GM18499 (cell line): Measurements from ENCODE around the gene CNTNAP2.
"Not testable (repeated sequence)": the region's sequence is repeated elsewhere in the genome, so short reads cannot be mapped to it uniquely, and the experiment has no call there.

Source experiments
- ATAC-seq: cut with Tn5 transposase; IDR thresholded peaks from one replicate; pipeline ENCODE4 v1.9.1; 2021; ENCODE audit warnings: moderate number of reproducible peaks; ENCODE audit not compliant: insufficient read depth, unreplicated experiment

The CNTNAP2 gene

GRCh38 chr7:147569116-147569913 lies 1452.7 kb downstream of the CNTNAP2 start:
- ATAC-seq, result no peak

- ATAC-seq, result no peak
Observed at GRCh38 chr7:147570390-147570789, 1453.8 kb downstream of the CNTNAP2 start.

DNA sequence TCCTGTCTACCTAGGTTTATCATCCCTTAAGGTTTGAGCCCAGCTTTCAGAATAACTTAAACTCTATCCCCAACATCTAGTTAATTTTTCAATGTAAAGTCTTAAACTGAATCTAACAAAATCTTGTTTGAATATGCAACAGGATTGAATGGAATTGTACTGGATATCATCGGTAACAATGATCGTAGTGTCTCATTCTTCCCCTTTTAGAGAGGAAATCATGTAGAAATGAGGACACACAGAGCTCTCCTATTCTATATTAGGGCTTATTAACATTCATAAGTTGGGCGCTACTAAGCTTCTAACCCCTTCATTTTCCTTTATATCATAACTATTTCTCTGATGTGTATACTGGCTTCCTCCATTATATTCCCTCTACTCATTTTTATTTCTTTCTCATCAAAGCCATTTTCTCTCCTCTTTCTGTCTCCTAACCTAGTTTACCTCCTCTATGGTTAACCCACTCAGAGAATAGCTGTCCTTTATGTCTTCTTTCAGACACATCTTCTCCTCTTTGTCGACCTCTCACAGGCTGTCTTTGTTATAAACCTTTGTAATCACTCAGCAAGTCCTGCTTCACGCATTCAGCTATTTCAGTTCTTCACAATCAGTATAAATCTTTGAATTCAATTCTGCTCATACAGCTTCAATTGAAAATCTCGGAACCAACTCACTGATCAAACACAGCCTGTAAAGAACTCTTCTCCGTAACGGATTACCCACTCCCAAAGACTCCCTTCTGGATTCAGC lies 1455.0 kb downstream of the CNTNAP2 start:
- ATAC-seq, result no peak

GRCh38 chr7:147578196-147578595 lies 1461.6 kb downstream of the CNTNAP2 start:
- ATAC-seq, result no peak

DNA sequence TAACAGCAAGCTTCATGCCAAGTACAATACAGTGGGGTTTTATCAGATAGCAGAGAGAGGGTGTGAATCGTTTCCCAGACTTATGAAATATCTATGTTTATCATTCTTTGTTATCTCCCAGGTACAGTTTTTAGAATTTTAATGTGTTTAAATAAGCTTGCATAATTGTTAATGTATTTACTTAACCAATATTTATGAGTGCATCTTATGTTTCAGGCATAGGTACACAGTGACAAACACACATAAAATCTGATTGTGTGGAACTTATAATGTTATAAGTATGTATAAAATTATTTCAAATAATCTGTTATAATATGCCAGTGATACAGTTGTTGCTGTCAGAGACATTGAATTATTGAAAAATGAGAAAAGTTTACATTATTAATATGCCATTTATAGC lies 1462.5 kb downstream of the CNTNAP2 start:
- ATAC-seq, result no peak

DNA sequence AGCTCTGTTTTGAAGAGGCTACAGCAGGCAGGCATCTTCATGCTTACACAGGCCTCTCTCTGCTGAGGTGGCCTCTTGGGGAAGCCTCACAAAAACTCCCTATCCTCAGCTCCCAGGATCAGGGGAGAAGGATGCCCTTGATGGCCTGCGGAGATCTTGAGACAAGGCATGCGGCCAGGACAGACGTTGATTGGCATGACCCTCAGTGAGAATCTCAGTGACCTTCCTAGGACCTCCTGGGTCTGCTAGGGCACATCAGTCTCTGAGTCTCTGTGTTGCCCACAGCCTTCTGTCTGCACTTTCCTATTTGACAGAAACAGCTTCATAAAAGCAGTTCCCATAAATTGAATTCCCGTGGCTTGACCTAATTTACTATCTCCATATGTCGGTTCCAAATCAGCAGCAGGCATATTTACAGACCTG lies 1468.2 kb downstream of the CNTNAP2 start:
- no peak for ATAC-seq

DNA sequence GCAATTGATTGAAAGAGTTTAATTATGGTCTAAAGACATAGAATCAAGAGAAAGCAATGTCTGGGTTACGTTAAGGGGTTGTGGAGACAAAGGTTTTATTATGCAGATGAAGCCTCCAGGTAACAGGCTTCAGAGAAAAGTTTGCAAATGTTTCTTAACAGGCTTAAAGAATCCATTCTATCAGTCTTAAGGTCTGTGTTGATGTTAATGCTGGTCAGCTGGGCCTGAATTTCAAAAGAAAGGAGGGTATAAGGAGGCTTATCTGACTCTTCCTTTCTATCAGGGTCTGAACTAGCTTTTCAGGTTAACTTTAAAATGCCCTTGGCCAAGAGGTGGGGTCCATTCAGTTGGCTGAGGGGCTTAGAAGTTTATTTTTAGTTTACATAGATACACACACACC lies 1469.5 kb downstream of the CNTNAP2 start:
- no peak for ATAC-seq

DNA sequence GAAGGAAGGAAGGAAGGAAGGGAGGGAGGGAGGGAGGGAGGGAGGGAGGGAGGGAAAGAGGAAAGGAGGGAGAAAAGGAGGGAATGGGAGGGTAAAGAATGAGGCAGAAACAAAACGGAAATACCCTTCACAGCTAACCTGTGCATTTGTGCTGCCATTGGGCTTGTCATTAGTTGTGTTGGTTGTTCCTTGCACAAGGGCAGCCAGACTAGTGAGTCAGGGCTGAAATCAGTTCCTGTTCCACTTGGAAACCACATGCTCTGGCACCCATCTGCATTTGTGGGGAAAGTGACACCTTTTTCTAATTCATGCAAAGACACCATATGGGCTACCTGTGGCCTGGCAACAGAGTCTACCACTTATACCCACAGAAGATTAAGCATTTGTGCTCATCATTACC lies 1469.9 kb downstream of the CNTNAP2 start:
- no peak for ATAC-seq

GRCh38 chr7:147593271-147594057 lies 1476.9 kb downstream of the CNTNAP2 start:
- no peak for ATAC-seq

DNA sequence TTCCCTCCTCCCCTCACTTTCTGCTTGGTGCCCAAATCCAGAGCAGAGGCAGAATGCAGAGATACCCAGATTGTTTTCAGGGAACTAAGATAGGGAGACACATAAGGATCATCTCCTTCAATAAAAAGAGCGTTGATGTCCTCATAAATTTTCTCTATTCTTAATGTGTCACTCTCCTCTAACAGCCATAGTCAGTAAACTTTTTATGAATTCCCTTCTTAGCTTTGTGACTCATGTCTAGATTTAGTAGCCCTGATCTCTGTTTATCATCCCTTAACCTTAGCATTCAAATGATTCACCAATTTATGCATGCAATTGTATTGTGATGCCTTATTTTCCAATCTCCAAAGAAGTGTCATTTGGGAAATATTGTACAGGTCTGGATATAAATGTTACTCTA lies 1478.4 kb downstream of the CNTNAP2 start:
- no peak for ATAC-seq

- not testable (repeated sequence) for ATAC-seq
Observed at GRCh38 chr7:147598687-147599086, 1482.1 kb downstream of the CNTNAP2 start.

- ATAC-seq, result no peak
Observed at GRCh38 chr7:147605323-147605722, 1488.7 kb downstream of the CNTNAP2 start.

GRCh38 chr7:147607157-147607800 lies 1490.7 kb downstream of the CNTNAP2 start:
- ATAC-seq, result no peak

GRCh38 chr7:147611431-147611830 lies 1494.8 kb downstream of the CNTNAP2 start:
- no peak for ATAC-seq

DNA sequence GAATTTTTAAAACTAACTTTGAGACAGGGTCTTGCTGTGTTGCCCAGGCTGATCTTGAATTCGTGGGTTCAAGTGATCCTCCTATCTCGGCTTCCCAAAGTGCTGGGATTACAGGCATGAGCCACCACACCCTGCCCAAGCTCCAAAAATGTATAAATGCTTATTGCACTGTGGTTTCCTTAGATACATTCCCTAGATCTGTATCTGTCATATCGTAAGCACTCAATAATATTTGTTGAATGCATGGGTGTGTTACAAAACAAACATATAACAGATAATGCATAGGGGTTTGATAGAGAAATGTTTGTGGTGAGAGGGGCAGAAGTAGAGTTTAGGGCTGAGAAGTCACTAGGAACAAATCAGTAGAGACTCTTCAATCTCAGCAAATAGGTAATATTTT lies 1518.7 kb downstream of the CNTNAP2 start:
- ATAC-seq, result no peak

DNA sequence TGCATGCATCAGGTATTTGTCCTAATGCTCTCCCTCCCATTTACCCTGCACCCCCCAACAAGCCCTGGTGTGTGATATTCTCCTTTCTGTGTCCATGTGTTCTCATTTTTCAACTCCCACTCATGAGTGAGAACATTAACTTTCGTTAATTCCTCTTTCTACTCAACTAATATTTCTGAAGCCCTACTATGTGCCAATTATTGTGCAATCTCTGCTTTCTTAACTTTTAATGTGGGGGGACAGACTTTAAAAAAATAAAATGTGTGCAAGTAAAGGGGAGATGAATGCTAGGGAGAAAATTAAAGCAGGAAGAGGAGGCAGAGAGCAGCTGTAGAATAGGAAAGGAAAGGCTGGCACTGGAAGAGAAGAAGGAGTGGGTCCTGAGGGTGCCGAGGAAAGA lies 1520.0 kb downstream of the CNTNAP2 start:
- ATAC-seq, result no peak

DNA sequence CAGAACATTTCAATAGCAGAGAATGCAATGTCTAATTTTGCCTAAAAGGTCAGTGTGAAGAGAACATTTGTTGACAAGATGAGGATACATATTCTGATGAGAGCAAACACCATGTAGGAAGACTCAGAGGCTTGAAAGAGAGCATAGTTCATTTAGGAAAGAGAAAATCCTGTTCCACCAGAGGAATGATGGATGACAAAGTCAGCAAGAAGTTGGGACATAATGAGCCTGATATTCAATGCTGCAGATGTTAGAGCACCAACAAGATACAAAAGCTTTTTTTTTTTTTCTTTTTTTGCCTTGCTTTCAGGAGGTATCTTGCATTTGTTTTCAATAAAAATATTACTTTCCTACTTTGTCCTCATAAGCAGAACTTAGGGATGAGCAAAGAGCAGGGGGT lies 1522.0 kb downstream of the CNTNAP2 start:
- no peak for ATAC-seq

DNA sequence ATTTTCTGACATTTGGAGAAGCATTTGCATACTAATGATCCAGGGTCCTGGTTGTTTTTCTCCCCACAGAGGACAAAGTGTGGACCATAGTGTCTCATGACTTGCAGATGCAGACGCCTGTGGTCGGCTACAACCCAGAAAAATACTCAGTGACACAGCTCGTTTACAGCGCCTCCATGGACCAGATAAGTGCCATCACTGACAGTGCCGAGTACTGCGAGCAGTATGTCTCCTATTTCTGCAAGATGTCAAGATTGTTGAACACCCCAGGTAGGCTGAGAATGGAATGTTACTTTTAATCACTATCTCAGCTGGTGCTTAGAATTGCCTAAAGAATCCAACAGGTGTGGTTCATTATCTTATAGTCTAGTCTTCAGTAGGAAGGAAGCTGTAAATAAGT lies 1522.4 kb downstream of the CNTNAP2 start:
- no peak for ATAC-seq

- no peak for ATAC-seq
Observed at GRCh38 chr7:147639751-147640150, 1523.2 kb downstream of the CNTNAP2 start.

DNA sequence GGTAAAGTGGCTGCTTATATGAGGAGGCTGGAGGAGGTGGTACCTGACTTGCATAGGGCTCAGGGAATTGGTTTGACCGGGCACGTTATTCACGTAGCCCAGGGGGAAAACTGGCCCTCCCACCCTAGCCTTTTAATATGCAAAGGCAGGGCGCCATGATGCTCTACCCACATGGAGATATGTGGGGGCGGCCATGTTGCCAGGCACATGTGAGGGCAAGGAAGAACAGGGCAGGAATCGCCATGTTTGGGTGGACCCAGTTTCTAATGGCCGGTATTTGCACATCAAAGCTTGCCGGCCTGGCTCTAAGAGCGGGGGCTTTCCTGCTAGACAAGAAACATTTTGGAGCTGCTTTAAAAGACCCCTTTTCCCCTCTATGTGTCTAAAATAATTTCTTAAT lies 1524.2 kb downstream of the CNTNAP2 start:
- ATAC-seq, result no peak
